Kidney (tissue), 14 donors: Measurements from ENCODE around the gene ACOT13. TPM values are rescaled to one million over a fixed set of nuclear protein-coding genes. Genes with fewer than 3 reads are reported as not detected.
"Not testable (repeated sequence)": the region's sequence is repeated elsewhere in the genome, so short reads cannot be mapped to it uniquely, and the experiment has no call there.

Experiments
- DNase-seq, 5 donors: peaks; one replicate each; pipeline ENCODE4 v3.0.0-alpha.2; 2013 to 2020
- FAIRE-seq: peaks from 2 replicates; lab custom pipeline; 2012; peaks lifted over from hg19 to GRCh38; lab: Jason Lieb, UNC
- H3K27ac ChIP-seq, 2 donors: one replicate each; pipeline ENCODE4 v1.7.0; 2013; ENCODE audit warnings: low read depth in 2 of 2, low read length in 2 of 2, inconsistent platforms in 1 of 2
- H3K27me3 ChIP-seq: one replicate; pipeline ENCODE4 v1.7.1; 2013; ENCODE audit warnings: low read length, inconsistent platforms; ENCODE audit not compliant: control insufficient read depth, insufficient read depth
- H3K36me3 ChIP-seq, 3 donors: one replicate each; pipeline versions ENCODE4 v1.7.0 to v1.7.1; 2013; ENCODE audit warnings: low read length in 3 of 3, control low read depth in 1 of 3, inconsistent platforms in 1 of 3; ENCODE audit not compliant: insufficient read depth in 3 of 3, control insufficient read depth in 2 of 3
- H3K4me1 ChIP-seq, 3 donors: one replicate each; pipeline versions ENCODE4 v1.7.0 to v1.7.1; 2013; ENCODE audit warnings: low read length in 3 of 3, inconsistent platforms in 1 of 3, low read depth in 1 of 3; ENCODE audit not compliant: control insufficient read depth in 2 of 3, insufficient read depth in 2 of 3
- H3K4me3 ChIP-seq, 3 donors: one replicate each; pipeline versions ENCODE4 v1.7.0 to v1.8.1; 2013; ENCODE audit warnings: low read length in 3 of 3, control low read depth in 1 of 3, inconsistent platforms in 1 of 3
- H3K9ac ChIP-seq, 3 donors: one replicate each; pipeline versions ENCODE4 v1.7.0 to v1.7.1; 2013; ENCODE audit warnings: low read length in 3 of 3, control low read depth in 1 of 3, inconsistent platforms in 1 of 3
- H3K9me3 ChIP-seq, 3 donors: one replicate each; pipeline versions ENCODE4 v1.7.0 to v1.7.1; 2013; ENCODE audit warnings: low read length in 3 of 3, control low read depth in 1 of 3, inconsistent platforms in 1 of 3; ENCODE audit not compliant: control insufficient read depth in 2 of 3, insufficient read depth in 1 of 3
- CTCF ChIP-seq: IDR thresholded peaks from 3 replicates; pipeline ENCODE4 v1.5.1; 2012; ENCODE audit warnings: mild to moderate bottlenecking, moderate library complexity, borderline replicate concordance; ENCODE audit not compliant: insufficient read depth; ENCODE audit errors: extremely low read depth
- intact Hi-C: fragments of 100-400 bp; cut with DNase I; formaldehyde crosslinking; loops from one replicate; pipeline ENCODE4 v1.11.1; 2022
- polyA plus RNA-seq: library from polyadenylated mRNA; stranded (reverse); fragments of 350-450 nt; fragmentation: Illumina TruSeq; extraction: RNeasy Lipid Tissue Mini Kit (QIAGEN cat#74804); gene quantifications from one replicate; pipeline ENCODE4 v1.2.3, GENCODE V29; 2014; ENCODE audit warnings: low read depth, low replicate concordance; ENCODE audit not compliant: insufficient read depth
- total RNA-seq: library from RNA; stranded (reverse); fragmentation: NEBNext Ultra II Directional; extraction: Animal tissue kit (Norgen Biotek cat#: 25700); gene quantifications from one replicate; pipeline ENCODE4 v1.2.1, GENCODE V29; 2021
- donor health status: control.
- donor health status: control.
- donor health status: control.
- donor health status: control.
- donor health status: control.
- donor health status: DM: yes; HTN: yes; CAD: no.
- donor health status: Normal renal cell carcinoma (clear cell type).

The ACOT13 gene
- total and polyA plus RNA-seq, 2 donors from 2014 or later, result 15.3 to 109 TPM

- no peaks in the 10 kb centered on the region for H3K36me3 ChIP-seq
- no peak for DNase-seq
- H3K27ac ChIP-seq, result no peak overlapping the region
- H3K4me3 ChIP-seq, result no peak overlapping the region
- intact Hi-C loops, result no loop called here
- TF ChIP-seq CTCF, result no peak
- no peaks in the 10 kb centered on the region for H3K27me3 ChIP-seq
- peaks cover 0 to 3% (median 0%) of the 10 kb centered on the region in 3 donors for H3K9me3 ChIP-seq
- H3K9ac ChIP-seq, result no peak overlapping the region
- no peak for FAIRE-seq
- no peaks in the 10 kb centered on the region for H3K4me1 ChIP-seq
These were observed 86.1 kb downstream of the ACOT13 start for GRCh38 chr6:24752917-24753492.

GRCh38 chr6:24753545-24753944, 86.7 kb downstream of the ACOT13 start:
- H3K27ac ChIP-seq, result no peak overlapping the region
- no peaks in the 10 kb centered on the region for H3K27me3 ChIP-seq
- peaks cover 0 to 3% (median 0%) of the 10 kb centered on the region in 3 donors for H3K9me3 ChIP-seq
- FAIRE-seq (no peak), DNase-seq (no peak)
- no peaks in the 10 kb centered on the region for H3K4me1 ChIP-seq
- H3K4me3 ChIP-seq, result no peak overlapping the region
- intact Hi-C loops, result no loop called here
- H3K36me3 ChIP-seq, result no peaks in the 10 kb centered on the region
- no peak for TF ChIP-seq CTCF
- no peak overlapping the region for H3K9ac ChIP-seq

GRCh38 chr6:24754378-24754777, 87.5 kb downstream of the ACOT13 start:
- H3K9ac ChIP-seq, intact Hi-C loops, FAIRE-seq, H3K9me3 ChIP-seq, H3K36me3 ChIP-seq, H3K27me3 ChIP-seq, H3K4me3 ChIP-seq, H3K4me1 ChIP-seq, H3K27ac ChIP-seq, DNase-seq: not testable (repeated sequence)

Other genes with a start within 250 kb of the ACOT13 start
- gene GPLD1, start 177.5 kb upstream of the ACOT13 start, total RNA-seq, result 0.94 TPM
- 0.41 TPM for gene GPLD1, start 177.5 kb upstream of the ACOT13 start, polyA plus RNA-seq
- 10.4 TPM for gene ALDH5A1, start 172.1 kb upstream of the ACOT13 start, total RNA-seq
- 11.0 TPM for gene ALDH5A1, start 172.1 kb upstream of the ACOT13 start, polyA plus RNA-seq
- gene KIAA0319, start 20.9 kb upstream of the ACOT13 start, total RNA-seq, result 0.16 TPM
- 0.11 TPM for gene KIAA0319, start 20.9 kb upstream of the ACOT13 start, polyA plus RNA-seq
- gene TDP2, start 178 bp upstream of the ACOT13 start, total RNA-seq, result 33.0 TPM
- 82.9 TPM for gene TDP2, start 178 bp upstream of the ACOT13 start, polyA plus RNA-seq
- gene C6orf62, start 52.1 kb downstream of the ACOT13 start, total RNA-seq, result 114 TPM
- 55.8 TPM for gene C6orf62, start 52.1 kb downstream of the ACOT13 start, polyA plus RNA-seq
- 13.0 TPM for gene GMNN, start 107.9 kb downstream of the ACOT13 start, total RNA-seq
- 26.7 TPM for gene GMNN, start 107.9 kb downstream of the ACOT13 start, polyA plus RNA-seq
- gene ARMH2, start 131.8 kb downstream of the ACOT13 start, total RNA-seq, result not detected
- not detected for gene ARMH2, start 131.8 kb downstream of the ACOT13 start, polyA plus RNA-seq